Heart left ventricle (tissue), 16 donors: ENCODE results near the gene FMNL1. TPM values are rescaled to one million over a fixed set of nuclear protein-coding genes. Genes with fewer than 3 reads are reported as not detected.
A peak's percentile ranks its signal among the peaks of the same experiment; 100 is the strongest.

Source experiments
- ATAC-seq, 4 donors: fragments of 200-7000 bp; cut with Tn5 transposase; one replicate each; pipeline ENCODE4 v1.9.1; 2020 to 2022; ENCODE audit warnings: moderate library complexity in 4 of 4, mild to moderate bottlenecking in 3 of 4, moderate number of reproducible peaks in 1 of 4
- DNase-seq, 5 donors: peaks; one replicate each; pipeline ENCODE4 v3.0.0-alpha.2; 2020
- H3K27ac ChIP-seq, 12 donors: fragments of 200-600 bp; sonication (generic) in 4 of 12; one replicate each; pipeline versions ENCODE4 v1.5.0 to v1.8.0; 2016 to 2022; ENCODE audit warnings: mild to moderate bottlenecking in 2 of 12
- H3K27me3 ChIP-seq, 9 donors: fragments of 200-600 bp; sonication (generic) in 2 of 9; one replicate each; pipeline versions ENCODE4 v1.5.1 to v1.8.0; 2016 to 2022; ENCODE audit warnings: mild to moderate bottlenecking in 3 of 9
- H3K36me3 ChIP-seq, 9 donors: fragments of 200-600 bp; sonication (generic) in 2 of 9; one replicate each; pipeline versions ENCODE4 v1.5.0 to v1.8.0; 2018 to 2022; ENCODE audit warnings: mild to moderate bottlenecking in 2 of 9
- H3K4me1 ChIP-seq, 12 donors: fragments of 200-600 bp; sonication (generic) in 4 of 12; one replicate each; pipeline versions ENCODE4 v1.5.0 to v1.8.0; 2016 to 2022; ENCODE audit warnings: mild to moderate bottlenecking in 3 of 12
- H3K4me3 ChIP-seq, 12 donors: fragments of 200-600 bp; sonication (generic) in 4 of 12; one replicate each; pipeline versions ENCODE4 v1.5.0 to v1.8.0; 2017 to 2022; ENCODE audit warnings: mild to moderate bottlenecking in 9 of 12, moderate library complexity in 4 of 12
- H3K9me3 ChIP-seq, 12 donors: fragments of 200-600 bp; sonication (generic) in 4 of 12; one replicate each; pipeline versions ENCODE4 v1.5.0 to v1.8.0; 2016 to 2022; ENCODE audit warnings: mild to moderate bottlenecking in 1 of 12
- POLR2A ChIP-seq, 2 donors: fragments of 450-650 bp; IDR thresholded peaks; one replicate each; pipeline ENCODE4 v1.6.1; 2017; ENCODE audit warnings: antibody characterized with exemption in 2 of 2, mild to moderate bottlenecking in 2 of 2, moderate library complexity in 2 of 2
- WGBS, 4 donors: extraction: QIAGEN DNeasy Blood & Tissue Kit in 2 of 4; methylation state at CpG; one replicate each; pipeline versions ENCODE4 v1.1.5 to v1.1.7; 2013 to 2018; 5-methylcytosine and 5-hydroxymethylcytosine counted together
- intact Hi-C, 10 donors: fragments of 100-400 bp; cut with DNase I; formaldehyde crosslinking; loops; one replicate each; pipeline versions ENCODE4 v1.11.1 to v1.14.2; 2022
- polyA plus RNA-seq, 2 donors: library from polyadenylated mRNA; stranded (reverse); fragments of 200-250 nt; gene quantifications; one replicate each; pipeline ENCODE4 v1.2.3, GENCODE V29; 2013
- total RNA-seq, 9 donors: library from RNA; depleted of rRNA in 2 of 9; stranded (reverse); fragments of >200 nt in 2 of 9; fragmentation: NEBNext Ultra II Directional in 3 of 9; extraction: Animal tissue kit (Norgen Biotek cat#: 25700) in 3 of 9; gene quantifications; one replicate each; pipeline versions ENCODE4 v1.1.0 to v1.2.4, GENCODE V29; 2016 to 2023
- TF ChIP-seq, protein P1 (sequence below), 12 donors: fragments of 200-600 bp; sonication (generic) in 4 of 12; IDR thresholded peaks; one replicate each; pipeline versions ENCODE4 v1.5.0 to v1.8.0; 2018 to 2022; ENCODE audit warnings: antibody characterized with exemption in 12 of 12, mild to moderate bottlenecking in 5 of 12
- donor health status: ischemic (EF 13 %, LVEDD 7.1; RV severe dilation, severe dysfunction).
- donor health status: healthy with polysubstance abuse.
- donor health status: DM: no; HTN: yes; CAD: no.
- donor health status: DM: no; HTN: no; CAD: no.
- donor health status: ischemic (EF 25% LVEDD 6.9; RV normal size, moderate dysfunction).
- donor health status: ischemic (EF 25% LVEDD 5.7; RV mildly dilated, moderate dysfunction).
- donor health status: healthy.
- donor health status: DM: yes; HTN: yes; CAD: no.
- donor health status: ischemic (EF 35%, LVEDD 5.7; RV mildly dilated, moderate dysfunction).
- donor health status: nonischemic (EF 11% LVEDD 7.7; RV severe dilation, severe dysfunction).
- donor health status: DM: yes; HTN: yes; CAD: no.
- donor health status: PGD.
- donor health status: ischemic (EF 29% LVEDD 5.4; RV normal size, mild dysfunction).
- donor health status: nonischemic (EF 23%, LVEDD 6.1; RV moderate dilation, normal function).

FMNL1 gene
- total and polyA plus RNA-seq, 11 donors, result 5.4 to 52.8 (median 8.7) TPM

DNA sequence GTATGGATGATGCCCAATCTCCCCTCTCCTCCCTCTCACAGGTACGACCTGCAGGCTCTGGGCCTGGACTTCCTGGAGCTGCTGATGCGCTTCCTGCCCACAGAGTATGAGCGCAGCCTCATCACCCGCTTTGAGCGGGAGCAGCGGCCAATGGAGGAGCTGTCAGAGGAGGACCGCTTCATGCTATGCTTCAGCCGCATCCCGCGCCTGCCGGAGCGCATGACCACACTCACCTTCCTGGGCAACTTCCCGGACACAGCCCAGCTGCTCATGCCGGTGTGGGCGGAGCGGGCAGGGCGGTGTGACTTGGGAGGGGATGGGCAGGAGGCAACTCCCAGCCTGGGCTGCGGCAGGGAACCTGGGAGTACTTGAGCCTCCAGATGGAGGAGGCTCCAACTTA, 22.1 kb downstream of the FMNL1 start:
- DNase-seq (no peak), ATAC-seq (no peak)
- H3K4me3 ChIP-seq, result no peak overlapping the region
- peaks cover 0 to 35% (median 18%) of the 10 kb centered on the region in 12 donors for H3K4me1 ChIP-seq
- TF ChIP-seq POLR2A (IDR thresholded peaks at IDR 0.05), result no peak
- TF ChIP-seq, protein P1, sequence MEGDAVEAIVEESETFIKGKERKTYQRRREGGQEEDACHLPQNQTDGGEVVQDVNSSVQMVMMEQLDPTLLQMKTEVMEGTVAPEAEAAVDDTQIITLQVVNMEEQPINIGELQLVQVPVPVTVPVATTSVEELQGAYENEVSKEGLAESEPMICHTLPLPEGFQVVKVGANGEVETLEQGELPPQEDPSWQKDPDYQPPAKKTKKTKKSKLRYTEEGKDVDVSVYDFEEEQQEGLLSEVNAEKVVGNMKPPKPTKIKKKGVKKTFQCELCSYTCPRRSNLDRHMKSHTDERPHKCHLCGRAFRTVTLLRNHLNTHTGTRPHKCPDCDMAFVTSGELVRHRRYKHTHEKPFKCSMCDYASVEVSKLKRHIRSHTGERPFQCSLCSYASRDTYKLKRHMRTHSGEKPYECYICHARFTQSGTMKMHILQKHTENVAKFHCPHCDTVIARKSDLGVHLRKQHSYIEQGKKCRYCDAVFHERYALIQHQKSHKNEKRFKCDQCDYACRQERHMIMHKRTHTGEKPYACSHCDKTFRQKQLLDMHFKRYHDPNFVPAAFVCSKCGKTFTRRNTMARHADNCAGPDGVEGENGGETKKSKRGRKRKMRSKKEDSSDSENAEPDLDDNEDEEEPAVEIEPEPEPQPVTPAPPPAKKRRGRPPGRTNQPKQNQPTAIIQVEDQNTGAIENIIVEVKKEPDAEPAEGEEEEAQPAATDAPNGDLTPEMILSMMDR (IDR thresholded peaks at IDR 0.05), result no peak
- no peak overlapping the region for H3K27ac ChIP-seq
- intact Hi-C loops, result no loop called here
- no peaks in the 10 kb centered on the region for H3K27me3 ChIP-seq
- H3K36me3 ChIP-seq, result peaks cover 0 to 79% (median 8%) of the 10 kb centered on the region in 9 donors
- H3K9me3 ChIP-seq, result no peaks in the 10 kb centered on the region
- WGBS, 4 donors, result 83 to 96% (median 93%) methylated on average over 11 to 18 of the region's 18 CpGs

DNA sequence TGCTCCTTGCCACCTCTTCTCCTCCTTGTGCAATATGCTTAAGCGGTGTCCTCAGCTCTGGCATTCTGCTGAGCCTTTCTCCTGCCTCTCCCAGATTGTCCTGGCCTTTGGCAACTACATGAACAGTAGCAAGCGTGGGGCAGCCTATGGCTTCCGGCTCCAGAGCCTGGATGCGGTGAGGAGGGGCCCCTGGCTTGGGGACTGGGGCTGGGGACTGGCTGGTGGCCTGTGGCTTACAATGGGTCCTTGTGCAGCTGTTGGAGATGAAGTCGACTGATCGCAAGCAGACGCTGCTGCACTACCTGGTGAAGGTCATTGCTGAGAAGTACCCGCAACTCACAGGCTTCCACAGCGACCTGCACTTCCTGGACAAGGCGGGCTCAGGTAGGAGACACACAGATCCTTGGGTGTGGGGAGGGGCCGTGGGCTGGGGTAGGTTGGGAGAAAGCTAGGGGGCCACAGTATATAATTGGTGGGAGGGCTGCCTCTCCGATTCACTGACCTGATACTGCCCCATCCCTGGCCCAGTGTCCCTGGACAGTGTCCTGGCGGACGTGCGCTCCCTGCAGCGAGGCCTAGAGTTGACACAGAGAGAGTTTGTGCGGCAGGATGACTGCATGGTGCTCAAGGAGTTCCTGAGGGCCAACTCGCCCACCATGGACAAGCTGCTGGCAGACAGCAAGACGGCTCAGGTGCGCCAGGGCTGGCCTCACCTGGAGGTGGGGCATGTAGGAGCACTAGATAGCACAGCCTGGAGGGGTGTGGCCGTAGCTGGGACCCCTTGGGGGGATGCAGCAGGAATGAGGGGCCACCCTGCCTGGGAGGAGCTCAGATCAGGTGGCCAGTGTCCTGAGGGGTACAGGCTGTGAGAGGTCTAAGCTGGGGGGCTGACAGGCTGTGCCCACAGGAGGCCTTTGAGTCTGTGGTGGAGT, 23.3 kb downstream of the FMNL1 start:
- H3K27me3 ChIP-seq, result no peaks in the 10 kb centered on the region
- peaks cover 0 to 35% (median 18%) of the 10 kb centered on the region in 12 donors for H3K4me1 ChIP-seq
- TF ChIP-seq, protein P1 (IDR thresholded peaks at IDR 0.05), result no peak
- TF ChIP-seq POLR2A (IDR thresholded peaks at IDR 0.05), result no peak
- peaks cover 0 to 67% (median 8%) of the 10 kb centered on the region in 9 donors for H3K36me3 ChIP-seq
- H3K27ac ChIP-seq, result no peak overlapping the region
- no peak for DNase-seq
- H3K9me3 ChIP-seq, result no peaks in the 10 kb centered on the region
- no peak overlapping the region for H3K4me3 ChIP-seq
- no peak for ATAC-seq
- WGBS, 4 donors, result 93 to 97% (median 96%) methylated on average over 14 to 21 of the region's 21 CpGs
- intact Hi-C loops, result no loop called here

DNA sequence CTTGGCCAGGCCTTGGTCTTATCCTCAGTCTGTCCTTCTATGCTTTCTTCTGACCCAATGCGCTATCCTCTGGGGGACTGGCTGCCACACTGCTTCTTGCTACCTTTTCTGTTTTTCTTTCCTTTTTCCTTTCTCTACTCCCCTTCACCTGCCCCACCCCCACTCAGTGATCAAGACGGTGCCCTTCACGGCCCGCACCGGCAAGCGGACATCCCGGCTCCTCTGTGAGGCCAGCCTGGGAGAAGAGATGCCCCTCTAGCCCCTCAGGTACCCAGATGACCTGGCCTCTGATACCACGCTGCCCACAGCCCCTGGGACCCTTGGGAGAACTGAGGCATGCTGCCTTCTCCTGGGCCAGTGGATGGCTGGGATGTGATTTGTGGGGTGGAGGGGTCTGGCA, 24.7 kb downstream of the FMNL1 start:
- H3K4me3 ChIP-seq, result peak overlapping the region in 5 of 12 donors; percentile 45 to 63 (median 54)
- ATAC-seq, result no peak
- no peak for DNase-seq
- peaks cover 0 to 53% (median 6%) of the 10 kb centered on the region in 9 donors for H3K36me3 ChIP-seq
- peak overlapping the region in 1 of 12 donors; percentile 84 for H3K27ac ChIP-seq
- 82 to 88% (median 85%) methylated on average over 8 of the region's 8 CpGs for WGBS, 4 donors
- no peaks in the 10 kb centered on the region for H3K27me3 ChIP-seq
- intact Hi-C loops, result loop anchor here in 1 of 10 donors (2.0 kb wide), 1 partner anchor 14 kb away; no protein-coding TSS in a partner anchor
- TF ChIP-seq, protein P1 (IDR thresholded peaks at IDR 0.05), result no peak
- TF ChIP-seq POLR2A (IDR thresholded peaks at IDR 0.05), result no peak
- no peaks in the 10 kb centered on the region for H3K9me3 ChIP-seq
- peaks cover 0 to 30% (median 18%) of the 10 kb centered on the region in 12 donors for H3K4me1 ChIP-seq

GRCh38 chr17:45246861-45247428, 25.3 kb downstream of the FMNL1 start:
- WGBS, 4 donors, result 5 to 33% (median 17%) methylated on average over 18 to 33 of the region's 33 CpGs
- Histone ChIP-seq H3K27me3 (no peaks in the 10 kb centered on the region), H3K27ac (peak overlapping the region in 10 of 12 donors; percentile 21 to 84 (median 46)), H3K4me1 (peaks cover 0 to 29% (median 18%) of the 10 kb centered on the region in 12 donors), H3K36me3 (peaks cover 0 to 50% (median 6%) of the 10 kb centered on the region in 9 donors), H3K9me3 (no peaks in the 10 kb centered on the region), H3K4me3 (peak overlapping the region; percentile 24 to 63 (median 54))
- TF ChIP-seq, protein P1 (IDR thresholded peaks at IDR 0.05), result peak in 11 of 12 donors; percentile 23 to 58 (median 42)
- no peak for TF ChIP-seq POLR2A (IDR thresholded peaks at IDR 0.05)
- ATAC-seq (peak in 3 of 4 donors; percentile 3 to 45 (median 33)), DNase-seq (peak in 1 of 5 donors; percentile 52)
- intact Hi-C loops, result loop anchor here in 2 of 10 donors (1.0 to 2.0 kb wide), 2 partner anchors 14 to 138 kb away; no protein-coding TSS in a partner anchor
